Activated T-cell treated with anti-CD3 and anti-CD28 coated beads for 48 hours (primary cell): ENCODE data around the gene CCDC88B.

Experiments
- DNase-seq: peaks from one replicate; pipeline ENCODE4 v3.0.0-alpha.2; 2020; ENCODE audit warnings: low read depth

CCDC88B gene

GRCh38 chr11:64362339-64362738 is 22.3 kb downstream of the CCDC88B start:
- no peak for DNase-seq

- no peak for DNase-seq
Measured at GRCh38 chr11:64364435-64364834, 24.4 kb downstream of the CCDC88B start.

GRCh38 chr11:64364911-64365310 is 24.9 kb downstream of the CCDC88B start:
- no peak for DNase-seq

- DNase-seq: no peak
Measured at GRCh38 chr11:64366751-64367150, 26.7 kb downstream of the CCDC88B start.

- DNase-seq: no peak
Measured at GRCh38 chr11:64367931-64368672, 28.1 kb downstream of the CCDC88B start.

- no peak for DNase-seq
Measured at GRCh38 chr11:64368673-64369074, 28.7 kb downstream of the CCDC88B start.

GRCh38 chr11:64369440-64370421 is 29.7 kb downstream of the CCDC88B start:
- no peak for DNase-seq

- DNase-seq: no peak
Measured at GRCh38 chr11:64371201-64371600, 31.2 kb downstream of the CCDC88B start.

GRCh38 chr11:64372021-64372420 is 32.0 kb downstream of the CCDC88B start:
- DNase-seq: no peak

GRCh38 chr11:64372802-64373597 is 33.0 kb downstream of the CCDC88B start:
- no peak for DNase-seq

GRCh38 chr11:64373598-64373974 is 33.6 kb downstream of the CCDC88B start:
- DNase-seq: no peak

- no peak for DNase-seq
Measured at GRCh38 chr11:64376071-64376470, 36.1 kb downstream of the CCDC88B start.

- DNase-seq: no peak
Measured at GRCh38 chr11:64378335-64378880, 38.4 kb downstream of the CCDC88B start.

- no peak for DNase-seq
Measured at GRCh38 chr11:64379160-64379559, 39.2 kb downstream of the CCDC88B start.

GRCh38 chr11:64379817-64380709 is 40.1 kb downstream of the CCDC88B start:
- no peak for DNase-seq

GRCh38 chr11:64381350-64381749 is 41.3 kb downstream of the CCDC88B start:
- no peak for DNase-seq

- DNase-seq: no peak
Measured at GRCh38 chr11:64382047-64382446, 42.0 kb downstream of the CCDC88B start.

- DNase-seq: no peak
Measured at GRCh38 chr11:64382586-64382985, 42.6 kb downstream of the CCDC88B start.

- DNase-seq: no peak
Measured at GRCh38 chr11:64383580-64383979, 43.6 kb downstream of the CCDC88B start.

GRCh38 chr11:64384028-64384737 is 44.2 kb downstream of the CCDC88B start:
- DNase-seq: no peak
